SK-N-SH treated with all-trans-retinoic acid at 6 μM for 48 hours (cell line): Measurements from ENCODE around the gene GART.

Experiments used
- ARNTL ChIP-seq: fragments of 450-650 bp; formaldehyde crosslinking; IDR thresholded peaks from 2 replicates; pipeline ENCODE4 v1.5.0; 2020; ENCODE audit warnings: low read depth, mild to moderate bottlenecking, moderate library complexity, borderline replicate concordance
- BACH2 ChIP-seq: fragments of 250-450 bp; sonication (Bioruptor Pico); IDR thresholded peaks from 2 replicates; pipeline ENCODE4 v1.9.0; 2021; ENCODE audit warnings: mild to moderate bottlenecking, borderline replicate concordance
- ESRRG ChIP-seq: fragments of 250-450 bp; sonication (Bioruptor Pico); IDR thresholded peaks from 2 replicates; pipeline ENCODE4 v1.6.1; 2021; ENCODE audit warnings: mild to moderate bottlenecking
- GLIS3 ChIP-seq: fragments of 250-450 bp; sonication (Bioruptor Pico); IDR thresholded peaks from 2 replicates; pipeline ENCODE4 v1.5.0; 2020; ENCODE audit warnings: mild to moderate bottlenecking, moderate library complexity
- OSR1 ChIP-seq: fragments of 250-450 bp; sonication (Bioruptor Pico); IDR thresholded peaks from 2 replicates; pipeline ENCODE4 v1.8.0; 2022; ENCODE audit warnings: moderate library complexity, mild to moderate bottlenecking, inconsistent platforms
- RARB ChIP-seq: fragments of 250-450 bp; sonication (Bioruptor Pico); IDR thresholded peaks from 2 replicates; pipeline ENCODE4 v1.8.0; 2021; ENCODE audit warnings: mild to moderate bottlenecking, moderate library complexity
- ZNF565 ChIP-seq: fragments of 450-650 bp; formaldehyde crosslinking; conservative IDR thresholded peaks from 2 replicates; pipeline ENCODE4 v1.5.0; 2020; ENCODE audit warnings: low read depth, mild to moderate bottlenecking, moderate library complexity

DNA sequence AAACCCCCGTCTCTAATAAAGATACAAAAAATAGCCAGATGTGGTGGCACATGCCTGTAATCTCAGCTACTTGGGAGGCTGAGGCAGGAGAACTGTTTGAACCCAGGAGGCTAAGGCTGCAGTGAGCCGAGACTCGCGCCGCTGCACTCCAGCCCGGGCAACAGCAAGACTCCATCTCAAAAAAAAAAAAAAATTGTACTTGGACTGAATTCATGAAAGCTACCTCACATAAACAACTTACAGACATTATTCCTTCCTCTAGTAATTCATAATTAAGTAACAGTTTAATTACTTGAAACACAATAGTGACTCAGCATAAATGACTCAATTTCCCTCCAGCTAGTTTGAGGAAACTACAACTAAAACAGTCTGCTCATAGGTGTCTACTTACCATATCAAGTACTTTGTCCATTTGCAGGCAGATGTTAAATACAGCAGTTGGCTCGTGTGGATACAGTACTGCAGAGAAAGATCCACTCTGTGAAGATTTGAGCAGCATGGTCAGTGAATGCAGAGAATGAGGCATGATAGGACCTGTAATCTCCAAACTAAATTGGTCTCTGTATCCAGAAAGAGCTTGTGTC, 37.1 kb upstream of the GART start:
- TF ChIP-seq GLIS3 (CRISPR knock-in tag) (no peak), BACH2 (CRISPR knock-in tag) (peak; percentile 46; the same call in 1 of the 2 replicates), ESRRG (no peak), OSR1 (CRISPR knock-in tag) (no peak), ARNTL (CRISPR knock-in tag) (no peak), ZNF565 (no peak), RARB (CRISPR knock-in tag) (no peak)
